DOHH2 (cell line): ENCODE data around the gene GLP2R.

Experiments
- H3F3A ChIP-seq: fragments of 200-600 bp; sonication (generic), shearing (Covaris generic); 2 replicates; pipeline ENCODE4 v1.6.0; 2016; ENCODE audit warnings: antibody characterized with exemption, mild to moderate bottlenecking; ENCODE audit not compliant: control insufficient read depth, insufficient read depth
- H3K27ac ChIP-seq: fragments of 200-600 bp; sonication (generic); 2 replicates; pipeline ENCODE4 v1.5.1; 2014; ENCODE audit warnings: low read depth, mild to moderate bottlenecking, low read length, moderate library complexity
- H3K27me3 ChIP-seq: fragments of 200-600 bp; sonication (generic); 2 replicates; pipeline ENCODE4 v1.6.1; 2014; ENCODE audit warnings: mild to moderate bottlenecking, low read length, mixed read lengths; ENCODE audit not compliant: control insufficient read depth
- H3K36me3 ChIP-seq: fragments of 200-600 bp; sonication (generic); 2 replicates; pipeline ENCODE4 v1.6.1; 2014; ENCODE audit warnings: mild to moderate bottlenecking, low read length, moderate library complexity, mixed read lengths; ENCODE audit not compliant: control insufficient read depth
- H3K4me1 ChIP-seq: fragments of 200-600 bp; sonication (generic); 2 replicates; pipeline ENCODE4 v1.6.1; 2014; ENCODE audit warnings: mild to moderate bottlenecking, low read length, mixed read lengths; ENCODE audit not compliant: control insufficient read depth
- H3K4me2 ChIP-seq: fragments of 200-600 bp; sonication (generic); 2 replicates; pipeline ENCODE4 v1.6.0; 2014; ENCODE audit warnings: mild to moderate bottlenecking, low read length, moderate library complexity
- H3K4me3 ChIP-seq: fragments of 200-600 bp; sonication (generic); 2 replicates; pipeline ENCODE4 v1.5.1; 2014; ENCODE audit warnings: mild to moderate bottlenecking, low read length, mixed read lengths
- H3K79me2 ChIP-seq: fragments of 200-600 bp; sonication (generic); 2 replicates; pipeline ENCODE4 v1.6.1; 2014; ENCODE audit warnings: mild to moderate bottlenecking, low read length, mixed read lengths; ENCODE audit not compliant: control insufficient read depth
- H3K9me2 ChIP-seq: fragments of 200-600 bp; sonication (generic); replicated peaks from 2 replicates; pipeline ENCODE4 v1.6.1; 2014; ENCODE audit warnings: mild to moderate bottlenecking, low read length, mixed read lengths; ENCODE audit not compliant: control insufficient read depth
- H3K9me3 ChIP-seq: fragments of 200-600 bp; sonication (generic); 2 replicates; pipeline ENCODE4 v1.6.1; 2014; ENCODE audit warnings: antibody characterized with exemption, low read length, mixed read lengths; ENCODE audit not compliant: control insufficient read depth, insufficient read depth
- H4K20me1 ChIP-seq: fragments of 200-600 bp; sonication (generic); 2 replicates; pipeline ENCODE4 v1.6.0; 2014; ENCODE audit warnings: low read depth, mild to moderate bottlenecking, antibody characterized with exemption, low read length, moderate library complexity; ENCODE audit not compliant: control insufficient read depth, insufficient read depth
- CTCF ChIP-seq: fragments of 200-600 bp; sonication (generic); IDR thresholded peaks from one replicate; pipeline ENCODE4 v1.5.1; 2014; ENCODE audit warnings: antibody characterized with exemption, mild to moderate bottlenecking, low read depth, low read length; ENCODE audit not compliant: poor library complexity, severe bottlenecking
- EZH2phosphoT487 ChIP-seq: fragments of 200-600 bp; sonication (generic); IDR thresholded peaks from 2 replicates; pipeline ENCODE4 v1.6.1; 2017; ENCODE audit warnings: borderline replicate concordance, mild to moderate bottlenecking, antibody characterized with exemption, low read length, moderate library complexity, mixed read lengths

GLP2R gene

GRCh38 chr17:9790889-9791876 lies 34.5 kb upstream of the GLP2R start, which contains the start of gene DHRS7C:
DHRS7C (minus strand) TSS chr17:9791592; CDS start chr17:9791284, 308 bp downstream.
- Histone ChIP-seq H3K4me2 (no peak within 1 kb of the TSS), H4K20me1 (no peaks in the 10 kb centered on the region), H3K4me1 (no peaks in the 10 kb centered on the region), H3K4me3 (no peak within 1 kb of the TSS), H3K27me3 (no peaks in the 10 kb centered on the region), H3K27ac (no peak within 1 kb of the TSS), H3K9me2 (no peaks in the 10 kb centered on the region), H3K36me3 (no peaks in the 10 kb centered on the region), H3K9me3 (no peaks in the 10 kb centered on the region), H3F3A (no peaks in the 10 kb centered on the region), H3K79me2 (no peaks in the 10 kb centered on the region)
- TF ChIP-seq CTCF: no peak
- TF ChIP-seq EZH2phosphoT487: no peak

- Histone ChIP-seq H3K9me2 (no peaks in the 10 kb centered on the region), H3K79me2 (no peaks in the 10 kb centered on the region), H3K4me3 (no peak overlapping the region), H3F3A (no peaks in the 10 kb centered on the region), H3K9me3 (no peaks in the 10 kb centered on the region), H3K27ac (no peak overlapping the region), H3K4me2 (no peak overlapping the region), H4K20me1 (no peaks in the 10 kb centered on the region), H3K36me3 (no peaks in the 10 kb centered on the region), H3K27me3 (no peaks in the 10 kb centered on the region), H3K4me1 (no peaks in the 10 kb centered on the region)
- no peak for TF ChIP-seq CTCF
- no peak for TF ChIP-seq EZH2phosphoT487
Measured at GRCh38 chr17:9792181-9792840, 33.4 kb upstream of the GLP2R start.

GRCh38 chr17:9798008-9798407 lies 27.7 kb upstream of the GLP2R start:
- TF ChIP-seq EZH2phosphoT487 (no peak), CTCF (no peak)
- no peaks in the 10 kb centered on the region for H4K20me1 ChIP-seq
- H3K4me2 ChIP-seq: no peak overlapping the region
- no peaks in the 10 kb centered on the region for H3K9me2 ChIP-seq
- H3K27me3 ChIP-seq: no peaks in the 10 kb centered on the region
- H3K4me3 ChIP-seq: no peak overlapping the region
- H3K9me3 ChIP-seq: no peaks in the 10 kb centered on the region
- no peaks in the 10 kb centered on the region for H3K79me2 ChIP-seq
- H3K36me3 ChIP-seq: no peaks in the 10 kb centered on the region
- no peaks in the 10 kb centered on the region for H3F3A ChIP-seq
- no peaks in the 10 kb centered on the region for H3K4me1 ChIP-seq
- H3K27ac ChIP-seq: no peak overlapping the region
